Measurements from ENCODE around the gene SLC35E1. TPM values are rescaled to one million over a fixed set of nuclear protein-coding genes. Genes with fewer than 3 reads are reported as not detected.

SLC35E1 gene
- total RNA-seq, 1 donor from 2014 or later: 47.3 TPM

GRCh38 chr19:16569609-16570320 lies 2.5 kb downstream of the SLC35E1 start:
- Histone ChIP-seq H3K36me3 (peaks cover 62% of the 10 kb centered on the region), H3K27me3 (ENCODE audit: low read depth) (no peaks in the 10 kb centered on the region), H3K27ac (peak overlapping the region; percentile 80), H3K4me3 (no peak overlapping the region), H3K4me1 (peaks cover 71% of the 10 kb centered on the region), H3K9me3 (no peaks in the 10 kb centered on the region)
- DNase-seq: peak; percentile 73
- no peak for TF ChIP-seq CTCF (IDR thresholded peaks at IDR 0.05)
- peak; percentile 43 to 52 for ATAC-seq
- intact Hi-C loops (cut with DNase I): no loop called here

- no peak for TF ChIP-seq CTCF (IDR thresholded peaks at IDR 0.05)
- ATAC-seq (no peak), DNase-seq (no peak)
- Histone ChIP-seq H3K27me3 (ENCODE audit: low read depth) (no peaks in the 10 kb centered on the region), H3K4me3 (no peak overlapping the region), H3K27ac (peak overlapping the region; percentile 31), H3K36me3 (peaks cover 87% of the 10 kb centered on the region), H3K4me1 (peaks cover 61% of the 10 kb centered on the region), H3K9me3 (no peaks in the 10 kb centered on the region)
- intact Hi-C loops (cut with DNase I): no loop called here
Measured at GRCh38 chr19:16566702-16567101, 5.5 kb downstream of the SLC35E1 start.

- H3K27ac ChIP-seq: peak overlapping the region; percentile 31
- DNase-seq (peak; percentile 47), ATAC-seq (no peak)
- H3K9me3 ChIP-seq: no peaks in the 10 kb centered on the region
- H3K27me3 ChIP-seq (ENCODE audit: low read depth): no peaks in the 10 kb centered on the region
- peaks cover 92% of the 10 kb centered on the region for H3K36me3 ChIP-seq
- intact Hi-C loops (cut with DNase I): no loop called here
- H3K4me1 ChIP-seq: peaks cover 55% of the 10 kb centered on the region
- no peak overlapping the region for H3K4me3 ChIP-seq
- no peak for TF ChIP-seq CTCF (IDR thresholded peaks at IDR 0.05)
Measured at GRCh38 chr19:16566161-16566560, 6.1 kb downstream of the SLC35E1 start.

- Histone ChIP-seq H3K9me3 (no peaks in the 10 kb centered on the region), H3K27me3 (ENCODE audit: low read depth) (no peaks in the 10 kb centered on the region), H3K4me1 (peaks cover 43% of the 10 kb centered on the region), H3K36me3 (peaks cover 99% of the 10 kb centered on the region), H3K27ac (peak overlapping the region; percentile 31), H3K4me3 (no peak overlapping the region)
- DNase-seq (peak; percentile 44), ATAC-seq (peak; percentile 25 to 69)
- TF ChIP-seq CTCF (IDR thresholded peaks at IDR 0.05): no peak
- intact Hi-C loops (cut with DNase I): no loop called here
Measured at GRCh38 chr19:16564842-16565241, 7.4 kb downstream of the SLC35E1 start.

DNA sequence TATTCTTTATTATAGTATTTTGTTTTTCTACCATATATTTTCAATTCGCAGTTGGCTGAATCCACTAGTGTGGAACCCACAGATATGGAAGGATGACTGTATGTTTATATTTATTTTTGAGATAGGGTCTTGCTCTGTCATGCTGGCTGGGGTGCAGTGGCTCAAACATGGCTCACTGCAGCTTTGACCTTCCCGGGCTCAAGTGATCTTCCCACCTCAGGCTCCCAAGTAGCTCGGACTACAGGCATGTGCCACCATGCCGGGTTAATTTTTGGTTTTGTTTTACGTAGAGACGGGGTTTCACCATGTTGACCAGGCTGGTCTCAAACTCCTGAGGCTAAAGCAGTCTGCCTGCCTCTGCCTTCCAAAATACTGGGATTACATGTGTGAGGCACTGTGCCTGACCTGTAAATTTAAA lies 9.6 kb downstream of the SLC35E1 start:
- peaks cover 29% of the 10 kb centered on the region for H3K4me1 ChIP-seq
- no peaks in the 10 kb centered on the region for H3K27me3 ChIP-seq (ENCODE audit: low read depth)
- H3K9me3 ChIP-seq: no peaks in the 10 kb centered on the region
- DNase-seq: no peak
- intact Hi-C loops (cut with DNase I): no loop called here
- ATAC-seq: no peak
- peaks cover 95% of the 10 kb centered on the region for H3K36me3 ChIP-seq
- no peak overlapping the region for H3K4me3 ChIP-seq
- TF ChIP-seq CTCF (IDR thresholded peaks at IDR 0.05): no peak
- H3K27ac ChIP-seq: no peak overlapping the region

All from lower lobe of right lung (tissue), 2 donors.